Right lobe of liver (tissue), 4 donors: ENCODE measurements around the gene NOL11.

Experiments
- CTCF ChIP-seq, 4 donors: fragments of 200-600 bp in 3 of 4; fragments of 450-650 bp in 1 of 4; IDR thresholded peaks; one replicate each; pipeline versions ENCODE4 v1.5.1 to v1.8.0; 2016 to 2022; ENCODE audit warnings: antibody characterized with exemption in 4 of 4, mild to moderate bottlenecking in 2 of 4
- POLR2A ChIP-seq: fragments of 450-650 bp; IDR thresholded peaks from one replicate; pipeline ENCODE4 v1.6.1; 2017; ENCODE audit warnings: antibody characterized with exemption, mild to moderate bottlenecking
- donor health status: DM: no; HTN: no; CAD: no.
- donor health status: DM: no; HTN: no; CAD: no.
- donor health status: DM: no; HTN: yes; CAD: no.

GRCh38 chr17:67718325-67718941 is 697 bp downstream of the NOL11 start:
- TF ChIP-seq POLR2A (no peak), CTCF (IDR thresholded peaks at IDR 0.05) (no peak)
